Ramos (cell line): ENCODE data around the gene RFT1.

Experiments
- in situ Hi-C: fragments of 300-500 bp; cut with MboI; formaldehyde crosslinking; loops from one replicate; pipeline ENCODE4 v1.14.3; 2022; ENCODE audit warnings: low sequenced_read_pairs; ENCODE audit not compliant: unreplicated experiment

RFT1 gene

GRCh38 chr3:53166206-53166605 is 36.0 kb upstream of the RFT1 start:
- in situ Hi-C loops = loop anchor here (25.0 kb wide), 1 partner anchor 929 kb away; the partner anchor contains the start of genes PPM1M, TLR9 and TWF2

GRCh38 chr3:53164911-53165310 is 34.7 kb upstream of the RFT1 start:
- in situ Hi-C loops = loop anchor here (25.0 kb wide), 1 partner anchor 928 kb away; the partner anchor contains the start of genes PPM1M, TLR9 and TWF2

- in situ Hi-C loops = loop anchor here (25.0 kb wide), 1 partner anchor 926 kb away; the partner anchor contains the start of genes PPM1M, TLR9 and TWF2
Measured at GRCh38 chr3:53163444-53164387, 33.5 kb upstream of the RFT1 start.

GRCh38 chr3:53162672-53163443 is 32.6 kb upstream of the RFT1 start:
- in situ Hi-C loops = loop anchor here (25.0 kb wide), 1 partner anchor 926 kb away; the partner anchor contains the start of genes PPM1M, TLR9 and TWF2

GRCh38 chr3:53161820-53162671 is 31.8 kb upstream of the RFT1 start:
- in situ Hi-C loops = loop anchor here (25.0 kb wide), 1 partner anchor 925 kb away; the partner anchor contains the start of genes PPM1M, TLR9 and TWF2

- in situ Hi-C loops = loop anchor here (25.0 kb wide), 1 partner anchor 924 kb away; the partner anchor contains the start of genes PPM1M, TLR9 and TWF2
Measured at GRCh38 chr3:53161450-53161819, 31.2 kb upstream of the RFT1 start.

GRCh38 chr3:53160660-53161449 is 30.6 kb upstream of the RFT1 start, which contains the start of gene PRKCD:
TSS of gene PRKCD (plus strand) at chr3:53161209. CDS start at chr3:53178423, 17,214 bp downstream.
- in situ Hi-C loops = loop anchor here (25.0 kb wide), 1 partner anchor 924 kb away; the partner anchor contains the start of genes PPM1M, TLR9 and TWF2

GRCh38 chr3:53160061-53160659 is 29.9 kb upstream of the RFT1 start:
- in situ Hi-C loops = loop anchor here (25.0 kb wide), 1 partner anchor 923 kb away; the partner anchor contains the start of genes PPM1M, TLR9 and TWF2

GRCh38 chr3:53159156-53160060 is 29.2 kb upstream of the RFT1 start:
- in situ Hi-C loops = loop anchor here (25.0 kb wide), 1 partner anchor 922 kb away; the partner anchor contains the start of genes PPM1M, TLR9 and TWF2

GRCh38 chr3:53158765-53159155 is 28.5 kb upstream of the RFT1 start:
- in situ Hi-C loops = loop anchor here (25.0 kb wide), 1 partner anchor 921 kb away; the partner anchor contains the start of genes PPM1M, TLR9 and TWF2

GRCh38 chr3:53157974-53158580 is 27.8 kb upstream of the RFT1 start:
- in situ Hi-C loops = loop anchor here (25.0 kb wide), 1 partner anchor 921 kb away; the partner anchor contains the start of genes PPM1M, TLR9 and TWF2

- in situ Hi-C loops = loop anchor here (25.0 kb wide), 1 partner anchor 919 kb away; the partner anchor contains the start of genes PPM1M, TLR9 and TWF2
Measured at GRCh38 chr3:53156368-53156834, 26.2 kb upstream of the RFT1 start.

- in situ Hi-C loops = loop anchor here (25.0 kb wide), 1 partner anchor 918 kb away; the partner anchor contains the start of genes PPM1M, TLR9 and TWF2
Measured at GRCh38 chr3:53155760-53156159, 25.5 kb upstream of the RFT1 start.

- in situ Hi-C loops = loop anchor here (25.0 kb wide), 1 partner anchor 918 kb away; the partner anchor contains the start of genes PPM1M, TLR9 and TWF2
Measured at GRCh38 chr3:53154881-53155285, 24.6 kb upstream of the RFT1 start.

- in situ Hi-C loops = loop anchor here (25.0 kb wide), 1 partner anchor 917 kb away; the partner anchor contains the start of genes PPM1M, TLR9 and TWF2
Measured at GRCh38 chr3:53153980-53154379, 23.7 kb upstream of the RFT1 start.
